GM12878 (cell line): ENCODE measurements around the gene UNKL. TPM values are rescaled to one million over a fixed set of nuclear protein-coding genes. Genes with fewer than 3 reads are reported as not detected.

Source experiments
- ATAC-seq: fragments of 200-7000 bp; cut with Tn5 transposase; 3 replicates; pipeline ENCODE4 v1.9.1; 2020; ENCODE audit warnings: mild to moderate bottlenecking, moderate library complexity
- BruUV-seq: library from RNA; stranded (reverse); fragments of 400-500 nt; replicated peaks from 2 replicates; lab custom pipeline; 2021; lab: Mats Ljungman, UMichigan
- CTCF ChIA-PET: fragments of 300-600 bp; sonication (Branson Sonifier 250); formaldehyde crosslinking; extraction: SDS; loops from one replicate; lab custom pipeline; 2021; ENCODE audit warnings: inconsistent platforms; lab: Yijun Ruan, JAX
- POLR2A ChIA-PET: fragments of 350-600 bp; formaldehyde crosslinking; extraction: SDS; loops from one replicate; lab custom pipeline; 2021; ENCODE audit warnings: inconsistent platforms; lab: Charles Lee
- RAD21 ChIA-PET: fragments of 300-600 bp; sonication (Branson Sonifier 250); formaldehyde crosslinking; loops from one replicate; lab custom pipeline; 2023; ENCODE audit warnings: antibody characterized with exemption; ENCODE audit not compliant: unreplicated experiment; lab: Charles Lee
- SMC1A ChIA-PET: fragments of 300-600 bp; sonication (Branson Sonifier 250); formaldehyde crosslinking; loops from one replicate; lab custom pipeline; 2023; ENCODE audit not compliant: unreplicated experiment, uncharacterized antibody; lab: Charles Lee
- DNase-seq: peaks from one replicate; pipeline ENCODE4 v3.0.0-alpha.2; 2011; ENCODE audit warnings: low read depth, low spot score
- FAIRE-seq: peaks from 3 replicates; lab custom pipeline; 2011; peaks lifted over from hg19 to GRCh38; lab: Jason Lieb, UNC
- H2AFZ ChIP-seq: 2 replicates; pipeline ENCODE4 v1.6.0; 2011; ENCODE audit warnings: low read depth, low read length, control low read depth; ENCODE audit not compliant: control insufficient read depth
- H3K27ac ChIP-seq: 2 replicates; pipeline ENCODE4 v1.5.1; 2011; ENCODE audit warnings: control low read depth; ENCODE audit not compliant: control insufficient read depth, insufficient read depth
- H3K27me3 ChIP-seq, 2 experiments: replicated peaks in 1 of 2; 2 replicates each; pipeline versions ENCODE4 v1.6.0 to v1.6.1; 2011; ENCODE audit warnings: low read length in 1 of 2; ENCODE audit not compliant: control insufficient read depth in 2 of 2, insufficient read depth in 2 of 2
- H3K36me3 ChIP-seq, 2 experiments: 2 replicates each; pipeline ENCODE4 v1.5.1; 2011; ENCODE audit warnings: low read length in 1 of 2; ENCODE audit not compliant: control insufficient read depth in 2 of 2, insufficient read depth in 2 of 2
- H3K4me1 ChIP-seq: 2 replicates; pipeline ENCODE4 v1.6.1; 2011; ENCODE audit warnings: mild to moderate bottlenecking, low read length, moderate library complexity, mixed read lengths; ENCODE audit not compliant: control insufficient read depth, insufficient read depth
- H3K4me2 ChIP-seq: 2 replicates; pipeline ENCODE4 v1.6.0; 2011; ENCODE audit warnings: control low read depth; ENCODE audit not compliant: control insufficient read depth, insufficient read depth
- H3K4me3 ChIP-seq: fragments of 200-600 bp; sonication (generic); 2 replicates; pipeline ENCODE4 v1.5.1; 2016
- H3K79me2 ChIP-seq: 2 replicates; pipeline ENCODE4 v1.6.0; 2011; ENCODE audit warnings: low read length; ENCODE audit not compliant: control insufficient read depth, insufficient read depth
- H3K9ac ChIP-seq: 2 replicates; pipeline ENCODE4 v1.8.0; 2011; ENCODE audit warnings: low read length, control low read depth, mixed read lengths; ENCODE audit not compliant: control insufficient read depth, insufficient read depth
- H3K9me3 ChIP-seq: replicated peaks from 3 replicates; pipeline ENCODE4 v1.5.1; 2011; ENCODE audit warnings: mild to moderate bottlenecking, low read length; ENCODE audit not compliant: control insufficient read depth, insufficient read depth
- H4K20me1 ChIP-seq: 2 replicates; pipeline ENCODE4 v1.6.0; 2011; ENCODE audit not compliant: control insufficient read depth, insufficient read depth
- ASH2L ChIP-seq: fragments of 300-600, 200-600 bp; sonication (generic); IDR thresholded peaks from 2 replicates; pipeline ENCODE4 v1.6.1; 2017; ENCODE audit warnings: low read depth, mild to moderate bottlenecking, borderline replicate concordance
- BACH1 ChIP-seq: fragments of 450-650 bp; IDR thresholded peaks from 2 replicates; pipeline ENCODE4 v1.6.1; 2017; ENCODE audit warnings: mild to moderate bottlenecking, borderline replicate concordance
- BCL11A ChIP-seq: IDR thresholded peaks from 2 replicates; pipeline ENCODE4 v1.6.1; 2011; ENCODE audit warnings: low read depth, low read length
- CHD4 ChIP-seq: fragments of 200-600 bp; sonication (generic); IDR thresholded peaks from 2 replicates; pipeline ENCODE4 v1.6.1; 2016; ENCODE audit warnings: mild to moderate bottlenecking
- EZH2 ChIP-seq: IDR thresholded peaks from 2 replicates; pipeline ENCODE4 v1.6.1; 2012; ENCODE audit warnings: low read depth, mild to moderate bottlenecking, control low read depth, inconsistent platforms, low read length, borderline replicate concordance; ENCODE audit not compliant: control insufficient read depth
- HDAC2 ChIP-seq: fragments of 200-600 bp; sonication (generic); IDR thresholded peaks from 2 replicates; pipeline ENCODE4 v1.6.1; 2017
- IKZF2 ChIP-seq, 2 experiments: fragments of 450-650 bp; IDR thresholded peaks; 2 replicates each; pipeline ENCODE4 v1.6.1; 2017; ENCODE audit warnings: mild to moderate bottlenecking in 2 of 2, moderate library complexity in 2 of 2
- KLF5 ChIP-seq: fragments of 450-650 bp; IDR thresholded peaks from 2 replicates; pipeline ENCODE4 v1.6.1; 2014; ENCODE audit warnings: mild to moderate bottlenecking; ENCODE audit not compliant: partially characterized antibody
- LARP7 ChIP-seq: fragments of 450-650 bp; IDR thresholded peaks from 2 replicates; pipeline ENCODE4 v1.6.1; 2017; ENCODE audit warnings: mild to moderate bottlenecking
- MXI1 ChIP-seq: fragments of 150-350 bp; IDR thresholded peaks from 2 replicates; pipeline ENCODE4 v1.6.1; 2011; ENCODE audit warnings: low read depth, mild to moderate bottlenecking, inconsistent platforms, low read length, improper control_type of control experiment
- POU2F2 ChIP-seq: IDR thresholded peaks from 3 replicates; pipeline ENCODE4 v1.6.1; 2011; ENCODE audit warnings: low read depth, mild to moderate bottlenecking, low read length, borderline replicate concordance
- RFX5 ChIP-seq: IDR thresholded peaks from 2 replicates; pipeline ENCODE4 v1.6.1; 2011; ENCODE audit warnings: low read depth, low read length, improper control_type of control experiment
- RUNX3 ChIP-seq: IDR thresholded peaks from 2 replicates; pipeline ENCODE4 v1.6.1; 2012; ENCODE audit warnings: low read length, inconsistent platforms
- SRF ChIP-seq, 2 experiments: IDR thresholded peaks; 2 replicates each; pipeline ENCODE4 v1.6.1; 2011; ENCODE audit warnings: low read depth in 2 of 2, low read length in 2 of 2, mild to moderate bottlenecking in 1 of 2, moderate library complexity in 1 of 2
- TBL1XR1 ChIP-seq: IDR thresholded peaks from 2 replicates; pipeline ENCODE4 v1.6.1; 2012; ENCODE audit warnings: low read depth, low read length, improper control_type of control experiment
- TCF12 ChIP-seq: IDR thresholded peaks from 2 replicates; pipeline ENCODE4 v1.6.1; 2011; ENCODE audit warnings: low read depth, mild to moderate bottlenecking, low read length
- WRNIP1 ChIP-seq: IDR thresholded peaks from 2 replicates; pipeline ENCODE4 v1.6.1; 2011; ENCODE audit warnings: low read depth, low read length, improper control_type of control experiment, borderline replicate concordance
- WGBS: methylation state at CpG from one replicate; pipeline ENCODE4 v1.1.6; 2016; ENCODE audit warnings: low lambda C conversion rate; ENCODE audit not compliant: insufficient replicate concordance, insufficient coverage; ENCODE audit errors: missing lambda C conversion rate; 5-methylcytosine and 5-hydroxymethylcytosine counted together
- in situ Hi-C: fragments of 300-500 bp; cut with MboI; formaldehyde crosslinking; loops from 9 replicates; pipeline ENCODE4 v1.14.3; 2018; ENCODE audit warnings: mixed read lengths
- intact Hi-C: fragments of 100-400 bp; cut with micrococcal nuclease; formaldehyde crosslinking; loops from one replicate; pipeline ENCODE4 v1.14.2; 2022; ENCODE audit not compliant: unreplicated experiment
- polyA plus RNA-seq, 11 experiments: library from polyadenylated mRNA; depleted of rRNA in 4 of 11; unstranded in 6 of 11; stranded (reverse) in 5 of 11; fragments of >200 nt; fragmentation: Nextera tagmentation in 4 of 11; fragmentation: Illumina TruSeq in 1 of 11; extraction: Ambion mirVana in 4 of 11; extraction: Trizol in 1 of 11; gene quantifications; 1 replicate in 1 of 11; 2 replicates in 10 of 11; pipeline versions ENCODE4 v1.2.1 to v1.2.3, GENCODE V29; 2011 to 2016; ENCODE audit warnings: inconsistent platforms in 2 of 11, missing spikeins in 2 of 11, low read depth in 1 of 11
- total RNA-seq, 4 experiments: library from RNA; depleted of rRNA in 3 of 4; stranded (reverse); fragments of >200 nt in 3 of 4; fragmentation: Illumina TruSeq in 1 of 4; extraction: Trizol in 1 of 4; gene quantifications; 2 replicates each; pipeline versions ENCODE4 v1.2.1 to v1.2.3, GENCODE V29; 2013 to 2021
- TF ChIP-seq, protein P1 (sequence below): fragments of 450-650 bp; IDR thresholded peaks from 2 replicates; pipeline ENCODE4 v1.6.1; 2017; ENCODE audit warnings: mild to moderate bottlenecking
- TF ChIP-seq, protein P2 (sequence below): fragments of 450-650 bp; IDR thresholded peaks from 2 replicates; pipeline ENCODE4 v1.6.1; 2017; ENCODE audit warnings: mild to moderate bottlenecking, moderate library complexity

Gene UNKL
- total and polyA plus RNA-seq, 10 of the 15 experiments (the other 5 are each of a cell fraction or from before 2014, with no cell fraction given) = 0.40 to 21.6 (median 9.1) TPM

DNA sequence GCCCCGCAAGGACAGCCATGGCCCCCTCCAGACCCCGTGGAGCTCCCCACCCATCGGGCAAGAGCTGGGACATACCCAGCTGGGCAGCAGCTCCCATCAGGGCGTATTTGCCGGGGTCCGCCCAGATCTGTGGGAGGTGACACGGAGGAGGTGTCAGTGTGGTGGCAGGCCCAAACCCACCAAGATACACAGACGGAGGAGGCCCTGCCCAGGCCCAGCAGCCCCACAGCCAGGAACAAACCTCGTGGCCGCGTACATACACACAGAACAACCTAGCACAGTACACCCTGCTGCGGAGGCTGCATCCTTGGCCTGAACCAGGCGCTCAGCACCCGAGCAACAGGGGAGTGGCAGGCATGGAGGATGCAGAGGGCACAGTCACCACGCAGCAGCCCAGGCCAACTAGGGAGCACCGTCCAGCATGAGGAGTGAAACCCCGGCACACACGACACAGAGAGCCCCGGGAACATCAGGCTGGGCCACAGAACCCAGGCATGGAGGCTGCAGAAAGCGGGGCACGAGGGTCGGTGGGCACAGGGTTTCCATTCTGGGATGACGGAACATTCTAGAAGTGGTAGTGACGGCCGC, 34.8 kb upstream of the UNKL start (continued):
- TF ChIP-seq SRF (IDR thresholded peaks at IDR 0.05; ENCODE audit: low read depth in 2 of 2, low read length in 2 of 2) (no peak), TBL1XR1 (no peak), HDAC2 (no peak), CHD4 (no peak)

GRCh38 chr16:1448536-1449116, 34.1 kb upstream of the UNKL start:
- DNase-seq (no peak), FAIRE-seq (no peak), ATAC-seq (no peak)
- Histone ChIP-seq H3K4me2 (no peak overlapping the region), H3K79me2 (no peaks in the 10 kb centered on the region), H3K36me3 (no peaks in the 10 kb centered on the region; a peak in 2 of 4 replicates), H3K9ac (no peak overlapping the region), H3K27me3 (no peaks in the 10 kb centered on the region), H3K4me3 (no peak overlapping the region), H3K9me3 (no peaks in the 10 kb centered on the region), H3K4me1 (no peaks in the 10 kb centered on the region), H3K27ac (no peak overlapping the region), H4K20me1 (no peaks in the 10 kb centered on the region), H2AFZ (no peak overlapping the region)
- WGBS = 96% methylated on average over 27 of the region's 30 CpGs
- in situ Hi-C loops = no loop called here
- no peak for TF ChIP-seq BCL11A
- no peak for TF ChIP-seq MXI1
- TF ChIP-seq, protein P1, sequence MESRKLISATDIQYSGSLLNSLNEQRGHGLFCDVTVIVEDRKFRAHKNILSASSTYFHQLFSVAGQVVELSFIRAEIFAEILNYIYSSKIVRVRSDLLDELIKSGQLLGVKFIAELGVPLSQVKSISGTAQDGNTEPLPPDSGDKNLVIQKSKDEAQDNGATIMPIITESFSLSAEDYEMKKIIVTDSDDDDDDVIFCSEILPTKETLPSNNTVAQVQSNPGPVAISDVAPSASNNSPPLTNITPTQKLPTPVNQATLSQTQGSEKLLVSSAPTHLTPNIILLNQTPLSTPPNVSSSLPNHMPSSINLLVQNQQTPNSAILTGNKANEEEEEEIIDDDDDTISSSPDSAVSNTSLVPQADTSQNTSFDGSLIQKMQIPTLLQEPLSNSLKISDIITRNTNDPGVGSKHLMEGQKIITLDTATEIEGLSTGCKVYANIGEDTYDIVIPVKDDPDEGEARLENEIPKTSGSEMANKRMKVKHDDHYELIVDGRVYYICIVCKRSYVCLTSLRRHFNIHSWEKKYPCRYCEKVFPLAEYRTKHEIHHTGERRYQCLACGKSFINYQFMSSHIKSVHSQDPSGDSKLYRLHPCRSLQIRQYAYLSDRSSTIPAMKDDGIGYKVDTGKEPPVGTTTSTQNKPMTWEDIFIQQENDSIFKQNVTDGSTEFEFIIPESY = no peak
- TF ChIP-seq RUNX3 = no peak
- TF ChIP-seq RFX5 = no peak
- no peak for TF ChIP-seq BACH1
- TF ChIP-seq POU2F2 = no peak
- no peak for TF ChIP-seq TCF12
- no peak for TF ChIP-seq ASH2L
- no peak for TF ChIP-seq IKZF2 (IDR thresholded peaks at IDR 0.05)
- TF ChIP-seq EZH2 = no peak
- no peak for TF ChIP-seq WRNIP1
- TF ChIP-seq, protein P2, sequence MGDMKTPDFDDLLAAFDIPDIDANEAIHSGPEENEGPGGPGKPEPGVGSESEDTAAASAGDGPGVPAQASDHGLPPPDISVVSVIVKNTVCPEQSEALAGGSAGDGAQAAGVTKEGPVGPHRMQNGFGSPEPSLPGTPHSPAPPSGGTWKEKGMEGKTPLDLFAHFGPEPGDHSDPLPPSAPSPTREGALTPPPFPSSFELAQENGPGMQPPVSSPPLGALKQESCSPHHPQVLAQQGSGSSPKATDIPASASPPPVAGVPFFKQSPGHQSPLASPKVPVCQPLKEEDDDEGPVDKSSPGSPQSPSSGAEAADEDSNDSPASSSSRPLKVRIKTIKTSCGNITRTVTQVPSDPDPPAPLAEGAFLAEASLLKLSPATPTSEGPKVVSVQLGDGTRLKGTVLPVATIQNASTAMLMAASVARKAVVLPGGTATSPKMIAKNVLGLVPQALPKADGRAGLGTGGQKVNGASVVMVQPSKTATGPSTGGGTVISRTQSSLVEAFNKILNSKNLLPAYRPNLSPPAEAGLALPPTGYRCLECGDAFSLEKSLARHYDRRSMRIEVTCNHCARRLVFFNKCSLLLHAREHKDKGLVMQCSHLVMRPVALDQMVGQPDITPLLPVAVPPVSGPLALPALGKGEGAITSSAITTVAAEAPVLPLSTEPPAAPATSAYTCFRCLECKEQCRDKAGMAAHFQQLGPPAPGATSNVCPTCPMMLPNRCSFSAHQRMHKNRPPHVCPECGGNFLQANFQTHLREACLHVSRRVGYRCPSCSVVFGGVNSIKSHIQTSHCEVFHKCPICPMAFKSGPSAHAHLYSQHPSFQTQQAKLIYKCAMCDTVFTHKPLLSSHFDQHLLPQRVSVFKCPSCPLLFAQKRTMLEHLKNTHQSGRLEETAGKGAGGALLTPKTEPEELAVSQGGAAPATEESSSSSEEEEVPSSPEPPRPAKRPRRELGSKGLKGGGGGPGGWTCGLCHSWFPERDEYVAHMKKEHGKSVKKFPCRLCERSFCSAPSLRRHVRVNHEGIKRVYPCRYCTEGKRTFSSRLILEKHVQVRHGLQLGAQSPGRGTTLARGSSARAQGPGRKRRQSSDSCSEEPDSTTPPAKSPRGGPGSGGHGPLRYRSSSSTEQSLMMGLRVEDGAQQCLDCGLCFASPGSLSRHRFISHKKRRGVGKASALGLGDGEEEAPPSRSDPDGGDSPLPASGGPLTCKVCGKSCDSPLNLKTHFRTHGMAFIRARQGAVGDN = no peak
- TF ChIP-seq SRF (IDR thresholded peaks at IDR 0.05; ENCODE audit: low read depth in 2 of 2, low read length in 2 of 2) = no peak
- TF ChIP-seq LARP7 = no peak
- TF ChIP-seq KLF5 = no peak
- no TSS peak for BruUV-seq
- ChIA-PET CTCF (no interaction called here), SMC1A (no interaction called here), POLR2A (no interaction called here), RAD21 (no interaction called here)
- intact Hi-C loops = no loop called here
